Raji (cell line): ENCODE measurements around the gene SKAP2.

Source experiments
- POLR2A ChIP-seq: IDR thresholded peaks from 2 replicates; pipeline ENCODE4 v1.6.1; 2011; ENCODE audit warnings: low read depth, low read length, control low read depth; ENCODE audit not compliant: insufficient read depth

The SKAP2 gene

DNA sequence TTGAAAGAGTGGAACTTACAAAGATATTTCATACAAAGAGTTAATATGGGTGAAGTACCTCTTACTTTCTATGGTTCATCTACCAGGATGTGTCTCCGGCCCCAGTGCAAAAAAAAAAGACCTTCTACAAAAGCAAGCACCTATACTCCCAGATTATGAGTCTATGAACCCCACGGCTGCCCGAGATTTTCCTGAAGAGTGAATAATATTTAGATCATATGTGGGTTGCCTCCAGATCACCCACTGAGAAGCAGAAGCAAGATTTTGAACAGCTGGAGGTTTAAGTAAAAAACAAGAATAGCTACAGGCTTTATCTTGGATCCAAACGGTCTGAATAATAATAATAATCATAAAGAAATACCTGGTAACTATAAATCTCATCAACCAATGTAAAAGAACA, 207.7 kb downstream of the SKAP2 start:
- TF ChIP-seq POLR2A, result no peak

DNA sequence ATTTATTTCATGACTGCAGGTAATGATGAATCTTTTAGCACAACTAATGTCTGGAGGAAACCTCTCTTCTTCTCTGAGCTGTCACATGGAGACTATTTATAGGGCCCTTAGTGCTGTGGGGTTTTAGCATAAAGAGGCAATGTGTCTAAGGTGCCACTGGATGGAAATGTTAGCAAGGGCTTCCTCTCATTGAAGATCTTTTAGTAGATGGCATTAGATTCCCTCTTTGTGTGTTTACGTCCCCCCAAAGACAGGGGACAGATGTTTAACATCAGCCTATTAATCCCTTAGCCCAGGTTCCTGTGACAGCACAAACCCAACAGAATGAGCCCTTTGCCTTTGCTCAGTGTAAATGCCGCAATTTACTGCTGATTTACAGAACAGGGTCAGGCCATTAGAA, 208.6 kb downstream of the SKAP2 start:
- TF ChIP-seq POLR2A, result no peak

DNA sequence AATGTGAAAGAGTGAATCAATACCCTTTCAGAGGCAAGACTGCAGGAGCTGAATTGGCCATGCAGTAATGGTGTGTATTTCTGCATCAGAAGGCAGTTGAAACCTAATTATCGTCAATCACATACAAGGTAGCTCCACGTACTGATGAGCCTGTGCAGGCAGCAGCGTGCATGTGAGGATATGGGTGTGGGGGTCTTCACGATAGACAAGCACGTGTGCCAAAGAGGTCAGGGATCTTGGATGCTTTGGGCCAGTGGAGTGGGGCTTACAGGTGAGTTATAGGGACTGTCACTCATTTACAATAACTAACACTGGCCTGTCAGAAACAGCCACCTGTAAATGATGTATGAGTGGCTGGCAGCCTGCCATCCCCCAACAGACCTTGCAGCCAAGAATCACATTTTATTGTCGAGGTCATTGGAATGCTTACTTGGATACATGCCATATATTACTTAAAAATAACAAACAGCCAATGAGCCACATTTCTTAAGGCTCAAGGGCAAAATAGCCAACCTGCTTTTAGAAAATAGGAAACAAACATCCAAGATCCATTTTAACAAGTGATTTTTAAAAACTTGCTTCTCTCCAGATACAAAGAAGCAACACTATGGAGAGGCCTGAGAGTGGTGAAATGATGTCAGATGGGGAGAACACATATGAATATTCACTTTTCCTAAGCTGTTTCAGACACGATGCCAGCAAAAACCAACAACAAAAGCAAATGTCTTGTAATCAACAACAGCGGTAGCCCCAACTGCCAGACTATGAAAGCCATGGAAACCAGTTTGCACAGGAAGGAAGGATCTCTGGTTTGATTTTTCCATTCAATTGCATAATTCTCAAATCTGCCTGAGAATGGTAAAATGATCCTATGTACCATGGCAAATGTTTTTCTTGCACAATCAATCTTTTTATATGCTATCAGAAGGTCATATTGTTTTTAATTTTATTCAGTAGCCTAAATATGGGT, 210.7 kb downstream of the SKAP2 start:
- TF ChIP-seq POLR2A, result no peak

DNA sequence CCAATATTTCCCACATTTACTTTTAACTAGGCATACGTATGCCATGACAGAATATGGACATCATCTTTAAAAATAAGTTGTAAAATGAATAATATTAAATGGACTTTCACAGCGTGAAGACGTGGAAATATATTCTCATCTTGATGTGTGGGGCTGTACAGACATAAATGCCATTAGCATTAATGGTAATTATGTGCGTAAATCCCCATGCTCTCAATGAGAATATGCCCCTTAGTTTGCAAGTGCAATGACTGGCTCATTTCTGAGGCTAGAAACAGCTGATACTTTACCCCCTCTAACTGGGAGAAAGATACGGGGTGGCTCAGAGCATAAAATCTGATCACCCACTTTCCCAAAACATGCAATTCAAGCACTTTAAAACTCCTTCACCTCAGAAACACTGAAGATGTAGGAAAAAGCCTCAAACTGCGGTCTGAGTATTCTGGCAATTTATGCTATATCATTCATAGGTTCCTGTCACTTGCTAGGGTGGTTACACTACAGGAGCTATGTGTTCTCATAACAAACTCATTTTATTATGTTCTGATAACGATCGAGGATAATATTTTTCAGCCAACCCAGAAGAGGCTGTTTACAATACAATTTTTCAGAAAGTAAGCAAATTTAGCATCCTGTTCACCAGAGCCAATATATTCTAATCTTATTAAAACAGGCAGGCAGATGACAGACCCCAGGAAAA, 211.8 kb downstream of the SKAP2 start:
- TF ChIP-seq POLR2A, result no peak

DNA sequence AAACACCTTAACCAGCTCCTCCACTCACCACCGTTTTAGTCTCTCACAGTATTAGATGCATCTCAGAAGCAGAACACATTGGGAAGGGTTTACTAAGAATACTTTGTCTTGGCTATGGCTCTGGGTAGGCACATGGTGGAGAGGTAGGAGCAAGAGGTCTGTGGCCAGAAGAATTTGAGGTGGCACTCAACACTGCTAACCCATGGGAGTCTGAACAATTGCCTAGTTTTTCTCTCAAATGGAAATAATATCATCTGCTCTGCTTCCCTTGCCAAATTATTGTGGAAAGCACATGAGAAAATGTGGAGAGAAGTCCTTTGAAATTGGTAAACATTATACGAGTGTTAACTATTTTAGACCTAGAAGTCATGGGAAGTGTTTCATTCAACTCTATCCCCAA, 214.3 kb downstream of the SKAP2 start:
- TF ChIP-seq POLR2A, result no peak

DNA sequence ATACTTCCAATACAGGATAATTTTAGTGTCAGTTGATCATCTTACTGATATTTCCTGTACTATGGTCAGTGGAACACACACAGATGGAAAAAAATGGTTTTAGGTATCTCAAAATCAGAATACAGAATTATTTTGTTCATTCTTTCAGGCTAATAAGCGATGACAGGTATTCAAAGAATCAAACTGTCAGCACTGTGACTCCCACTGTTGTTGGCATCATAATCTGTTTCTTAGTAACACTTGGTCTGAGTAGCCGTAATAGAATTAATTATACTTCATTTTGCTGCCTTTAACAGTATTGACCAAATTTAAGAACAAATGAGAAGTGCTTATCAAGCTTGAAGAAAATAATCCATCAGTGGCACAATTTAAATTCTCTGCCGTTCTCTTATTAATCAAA, 215.0 kb downstream of the SKAP2 start:
- no peak for TF ChIP-seq POLR2A

DNA sequence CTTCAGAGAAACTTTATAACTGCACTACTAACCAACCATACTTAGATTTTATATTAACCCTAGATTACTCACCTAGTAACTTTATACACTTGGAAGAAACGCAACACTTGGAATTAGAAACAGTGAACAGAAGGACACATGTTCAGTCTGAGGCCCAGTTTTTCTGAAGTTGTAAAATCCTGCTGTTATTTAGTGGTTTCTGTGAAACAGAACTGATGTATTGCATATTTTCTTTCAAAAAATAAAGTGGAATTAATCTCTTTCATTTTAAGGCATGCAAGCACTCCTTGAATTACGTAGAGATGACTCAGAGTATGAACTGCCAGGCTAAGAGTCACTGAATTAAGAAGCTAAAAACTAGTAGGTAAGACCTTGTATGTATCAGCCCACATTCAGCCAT, 215.8 kb downstream of the SKAP2 start:
- no peak for TF ChIP-seq POLR2A

DNA sequence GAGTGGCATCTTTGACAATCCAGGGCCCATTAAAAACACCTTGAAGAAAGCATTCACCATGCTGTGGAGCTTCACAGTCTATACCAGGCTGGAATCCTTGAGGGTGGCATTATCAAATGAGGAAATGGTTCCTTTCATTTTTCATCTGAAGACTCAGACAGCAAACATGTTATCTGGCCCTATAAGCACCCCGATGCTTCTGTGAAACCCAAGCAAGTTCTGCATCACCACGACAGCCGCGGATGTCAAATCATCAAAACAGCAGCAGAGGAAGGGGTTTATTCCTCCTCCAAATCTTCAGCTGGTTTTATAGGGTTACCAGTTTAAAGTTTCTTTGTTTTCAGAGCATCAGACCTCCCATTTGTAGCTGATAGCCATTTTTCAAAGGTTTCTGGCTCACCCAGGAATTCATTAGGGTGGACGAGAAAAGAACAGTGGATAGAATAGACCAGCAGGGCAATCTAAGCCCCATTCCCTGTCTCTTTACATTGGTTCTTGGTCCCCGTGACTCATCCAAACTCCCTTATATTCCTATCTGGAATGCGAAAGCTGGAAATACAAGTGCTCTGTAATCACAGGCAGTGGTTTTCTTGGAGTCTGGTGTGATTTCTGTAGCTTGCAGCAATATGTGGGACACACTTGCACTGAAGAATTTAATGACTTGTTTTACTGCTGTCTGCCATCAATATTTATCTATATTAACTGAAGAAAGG, 217.9 kb downstream of the SKAP2 start:
- TF ChIP-seq POLR2A, result no peak

DNA sequence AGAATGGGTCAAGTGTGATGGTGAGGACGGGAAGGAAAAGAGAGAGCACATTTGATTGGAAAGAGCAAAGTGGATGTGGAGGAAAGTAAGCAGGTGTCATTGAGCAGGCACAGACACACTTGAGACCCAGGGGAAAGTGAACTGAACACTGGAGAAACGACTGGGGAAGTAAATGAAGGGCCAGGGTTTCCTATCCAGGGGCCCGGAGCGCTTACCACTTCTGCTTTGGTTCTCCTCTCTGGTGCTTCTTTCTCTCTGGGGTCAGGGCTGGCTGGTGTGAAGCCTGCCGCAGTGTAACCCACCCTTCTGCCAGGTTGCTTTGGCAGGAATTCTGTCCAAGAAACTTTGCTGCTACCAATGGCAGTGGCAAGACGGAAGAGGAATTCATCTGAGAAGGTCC, 219.3 kb downstream of the SKAP2 start:
- no peak for TF ChIP-seq POLR2A

DNA sequence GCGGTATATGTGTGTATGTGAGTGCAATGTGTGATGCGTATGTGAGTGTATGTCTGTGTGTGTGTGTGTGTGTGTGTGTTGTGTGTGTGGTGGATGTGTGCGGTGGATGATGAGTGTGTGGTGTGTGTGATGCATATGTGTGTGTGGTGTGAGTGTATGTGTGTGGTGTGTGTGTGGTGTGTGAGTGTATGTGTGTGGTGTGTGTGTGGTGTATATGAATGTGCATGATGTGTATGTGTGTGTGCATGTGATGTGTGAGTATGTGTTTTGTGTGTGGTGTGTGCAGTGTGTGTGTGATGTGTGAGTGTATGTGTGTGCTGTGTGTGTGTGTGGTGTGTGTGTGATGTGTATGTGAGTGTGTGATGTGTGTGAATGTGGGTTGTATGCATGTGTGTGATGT, 222.0 kb downstream of the SKAP2 start:
- TF ChIP-seq POLR2A, result no peak

DNA sequence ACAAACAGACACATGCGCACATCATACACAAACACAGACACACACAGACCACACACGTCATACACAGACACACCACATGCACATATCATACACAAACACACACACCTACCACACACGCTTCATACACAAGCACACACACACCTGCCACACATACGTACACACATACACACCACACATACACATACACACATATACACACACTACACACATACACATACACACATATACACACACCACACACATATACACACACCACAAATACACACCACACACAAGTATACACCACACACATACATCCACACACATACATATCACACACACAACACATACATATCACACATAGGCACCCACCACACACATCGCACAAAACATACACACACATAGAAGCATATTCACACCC, 224.7 kb downstream of the SKAP2 start:
- no peak for TF ChIP-seq POLR2A

DNA sequence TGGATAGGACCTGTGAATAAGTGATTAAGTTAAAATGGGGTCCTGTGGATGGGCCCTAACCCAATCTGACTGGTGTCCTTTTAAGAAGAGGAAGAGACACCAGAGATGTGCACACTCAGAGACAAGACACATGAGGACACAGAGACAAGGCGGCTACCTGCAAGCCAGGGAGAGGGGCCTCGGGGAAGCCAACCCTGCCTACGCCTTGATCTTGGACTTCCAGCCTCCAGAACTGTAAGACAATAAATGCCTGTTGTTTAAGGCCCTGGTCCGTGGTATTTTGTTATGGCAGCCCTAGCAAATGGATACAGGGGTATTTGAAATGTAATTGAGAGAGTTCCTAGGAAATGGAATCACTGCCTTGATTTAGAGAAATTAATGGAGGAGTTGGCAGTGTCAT, 225.3 kb downstream of the SKAP2 start:
- TF ChIP-seq POLR2A, result no peak

DNA sequence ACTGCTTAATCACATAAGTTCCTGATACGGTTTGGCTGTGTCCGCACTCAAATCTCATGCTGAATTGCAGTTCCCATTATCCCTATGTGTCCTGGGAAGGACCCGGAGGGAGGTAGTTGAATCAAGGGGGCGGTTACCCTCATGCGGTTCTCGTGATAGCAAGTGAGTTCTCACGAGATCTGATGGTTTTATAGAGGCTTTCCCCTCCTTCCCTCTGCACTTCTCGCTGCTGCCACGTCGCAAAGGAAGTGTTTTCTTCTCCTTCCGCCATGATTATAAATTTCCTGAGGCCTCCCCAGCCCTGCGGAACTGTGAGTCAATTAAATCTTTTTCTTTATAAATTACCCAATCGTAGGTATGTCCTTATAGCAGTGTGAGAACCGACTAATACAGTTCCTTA, 226.2 kb downstream of the SKAP2 start:
- TF ChIP-seq POLR2A, result no peak

DNA sequence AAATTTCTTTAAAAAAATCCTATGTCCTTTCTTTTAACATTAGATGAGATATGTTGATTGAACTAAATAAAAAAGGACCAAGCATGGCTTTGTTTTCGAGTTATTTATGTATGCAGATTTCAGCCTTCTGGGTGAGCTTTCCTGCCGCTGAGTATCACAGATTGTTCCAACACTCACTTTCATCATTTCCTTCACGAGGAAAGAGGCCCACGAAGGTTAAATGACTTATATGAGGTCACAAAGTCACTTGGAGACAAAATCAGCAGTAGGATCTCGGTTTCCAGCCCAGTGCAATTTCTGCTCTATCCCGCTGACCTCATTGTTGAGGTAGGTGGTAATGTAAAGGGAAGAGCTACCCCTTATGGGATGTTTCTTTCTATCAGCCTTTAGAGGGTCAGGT, 226.8 kb downstream of the SKAP2 start:
- TF ChIP-seq POLR2A, result no peak

DNA sequence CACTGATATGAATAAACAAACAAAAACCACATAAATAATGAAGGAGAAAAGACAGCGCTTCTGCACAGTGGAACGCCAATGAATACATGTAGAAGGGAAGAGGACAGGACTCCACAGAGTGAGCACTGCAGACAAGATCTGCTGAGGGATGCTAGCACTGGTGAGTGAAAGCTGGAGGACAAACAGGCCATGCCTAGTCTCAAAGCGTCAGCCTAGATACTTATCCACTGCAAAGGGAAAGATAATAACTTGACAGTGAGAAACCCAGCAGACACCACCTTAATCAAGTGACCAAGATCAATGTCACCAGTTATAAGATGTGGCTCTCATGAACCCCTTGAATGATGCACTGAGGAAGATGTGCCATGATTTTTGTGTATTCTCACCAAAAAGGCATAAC, 227.6 kb downstream of the SKAP2 start:
- no peak for TF ChIP-seq POLR2A

DNA sequence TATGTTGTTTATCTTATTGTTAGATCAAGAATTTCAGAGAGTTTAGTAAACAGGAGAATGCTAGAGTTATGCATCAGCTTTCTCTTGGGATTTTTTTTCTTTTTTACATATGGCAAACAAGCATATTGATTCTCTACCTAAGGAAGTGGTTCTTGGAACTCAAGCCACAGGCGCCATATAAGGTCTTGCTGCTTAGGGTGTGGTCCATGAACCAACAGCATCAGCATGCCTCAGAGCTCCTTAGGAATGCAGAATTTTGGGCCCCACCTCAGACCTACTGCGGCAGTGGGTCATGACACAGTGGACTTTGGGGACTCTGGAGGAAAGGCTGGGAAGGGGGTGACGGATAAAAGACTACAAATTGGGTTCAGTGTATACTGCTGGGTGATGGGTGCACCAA, 230.8 kb downstream of the SKAP2 start:
- TF ChIP-seq POLR2A, result no peak
